Upper lobe of left lung (tissue), 6 donors: Measurements from ENCODE around the gene PTPRM. TPM values are rescaled to one million over a fixed set of nuclear protein-coding genes. Genes with fewer than 3 reads are reported as not detected.

ENCODE experiments used
- ATAC-seq, 2 donors: fragments of 200-7000 bp; cut with Tn5 transposase; one replicate each; pipeline ENCODE4 v1.9.1; 2022; ENCODE audit warnings: mild to moderate bottlenecking in 2 of 2, moderate library complexity in 2 of 2; ENCODE audit not compliant: low FRiP score in 2 of 2
- DNase-seq, 2 donors: peaks; one replicate each; pipeline ENCODE4 v3.0.0-alpha.2; 2019 to 2020
- H3K27ac ChIP-seq, 4 donors: fragments of 200-600 bp; sonication (generic); one replicate each; pipeline ENCODE4 v1.5.1; 2016 to 2019
- H3K27me3 ChIP-seq, 4 donors: fragments of 200-600 bp; sonication (generic); one replicate each; pipeline ENCODE4 v1.5.1; 2017 to 2019
- H3K36me3 ChIP-seq, 4 donors: fragments of 200-600 bp; sonication (generic); one replicate each; pipeline ENCODE4 v1.5.1; 2016 to 2019
- H3K4me1 ChIP-seq, 4 donors: fragments of 200-600 bp; sonication (generic); one replicate each; pipeline ENCODE4 v1.5.1; 2018 to 2019
- H3K4me3 ChIP-seq, 4 donors: fragments of 200-600 bp; sonication (generic); one replicate each; pipeline ENCODE4 v1.5.1; 2017 to 2019; ENCODE audit warnings: mild to moderate bottlenecking in 2 of 4, moderate library complexity in 1 of 4
- H3K9me3 ChIP-seq, 4 donors: fragments of 200-600 bp; sonication (generic); one replicate each; pipeline ENCODE4 v1.5.1; 2018 to 2019
- EP300 ChIP-seq, 4 donors: sonication (generic); formaldehyde crosslinking; IDR thresholded peaks; one replicate each; pipeline ENCODE4 v1.5.1; 2017; ENCODE audit warnings: antibody characterized with exemption in 4 of 4, control low read depth in 2 of 4
- POLR2A ChIP-seq, 4 donors: fragments of 450-650 bp; IDR thresholded peaks; one replicate each; pipeline ENCODE4 v1.5.1; 2016 to 2017; ENCODE audit warnings: antibody characterized with exemption in 4 of 4, mild to moderate bottlenecking in 2 of 4
- POLR2AphosphoS5 ChIP-seq, 2 donors: sonication (generic); formaldehyde crosslinking; IDR thresholded peaks; one replicate each; pipeline ENCODE4 v1.5.1; 2017; ENCODE audit warnings: antibody characterized with exemption in 2 of 2
- WGBS, 2 donors: methylation state at CpG; one replicate each; pipeline ENCODE4 v1.1.5; 2017 to 2018; 5-methylcytosine and 5-hydroxymethylcytosine counted together
- total RNA-seq, 6 donors: library from RNA; depleted of rRNA in 4 of 6; stranded (reverse); fragments of >200 nt in 4 of 6; gene quantifications; one replicate each; pipeline versions ENCODE4 v1.1.0 to v1.2.1, GENCODE V29; 2016 to 2021
- TF ChIP-seq, protein P1 (sequence below), 6 experiments: fragments of 450-650 bp in 4 of 6; fragments of 200-600 bp in 2 of 6; sonication (generic) in 2 of 6; IDR thresholded peaks; one replicate each; pipeline ENCODE4 v1.5.1; 2016 to 2019; ENCODE audit warnings: antibody characterized with exemption in 6 of 6
- donor health status: DM: no; HTN: no; CAD: no; lungs with moderate emphysema.
- donor health status: DM: no; HTN: yes; CAD: no; lungs with severe emphysema.

Gene PTPRM
- total RNA-seq, 6 donors from 2014 or later = 82.0 to 201 (median 154) TPM

DNA sequence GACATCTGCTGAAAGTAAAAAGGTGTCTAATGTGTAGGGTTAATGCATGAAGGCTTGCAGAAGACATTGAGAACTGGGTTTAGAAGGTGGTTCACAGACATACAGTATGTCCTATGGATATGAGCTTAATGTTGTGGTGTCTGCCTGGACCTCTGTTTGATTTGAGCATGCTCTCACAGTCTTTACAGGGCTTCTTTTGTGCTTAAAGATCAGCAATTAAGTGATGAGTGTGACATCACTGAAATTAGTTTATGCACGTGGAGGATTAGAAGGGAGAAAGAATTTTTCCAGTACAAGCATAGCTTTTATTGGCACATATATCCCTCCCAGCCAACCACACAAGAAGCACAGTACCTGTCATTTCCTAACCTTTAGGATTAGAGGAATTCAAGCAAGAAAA is 674.6 kb downstream of the PTPRM start:
- no peak for DNase-seq
- H3K4me3 ChIP-seq = no peak overlapping the region
- peaks cover 0 to 14% (median 0%) of the 10 kb centered on the region in 4 donors for H3K36me3 ChIP-seq
- ATAC-seq = no peak
- no peaks in the 10 kb centered on the region for H3K4me1 ChIP-seq
- 60 to 94% methylated on average over 1 of the region's 1 CpG for WGBS, 2 donors
- no peaks in the 10 kb centered on the region for H3K27me3 ChIP-seq
- TF ChIP-seq POLR2A (IDR thresholded peaks at IDR 0.05) (no peak), POLR2AphosphoS5 (IDR thresholded peaks at IDR 0.05) (no peak), EP300 (IDR thresholded peaks at IDR 0.05) (no peak)
- TF ChIP-seq, protein P1, sequence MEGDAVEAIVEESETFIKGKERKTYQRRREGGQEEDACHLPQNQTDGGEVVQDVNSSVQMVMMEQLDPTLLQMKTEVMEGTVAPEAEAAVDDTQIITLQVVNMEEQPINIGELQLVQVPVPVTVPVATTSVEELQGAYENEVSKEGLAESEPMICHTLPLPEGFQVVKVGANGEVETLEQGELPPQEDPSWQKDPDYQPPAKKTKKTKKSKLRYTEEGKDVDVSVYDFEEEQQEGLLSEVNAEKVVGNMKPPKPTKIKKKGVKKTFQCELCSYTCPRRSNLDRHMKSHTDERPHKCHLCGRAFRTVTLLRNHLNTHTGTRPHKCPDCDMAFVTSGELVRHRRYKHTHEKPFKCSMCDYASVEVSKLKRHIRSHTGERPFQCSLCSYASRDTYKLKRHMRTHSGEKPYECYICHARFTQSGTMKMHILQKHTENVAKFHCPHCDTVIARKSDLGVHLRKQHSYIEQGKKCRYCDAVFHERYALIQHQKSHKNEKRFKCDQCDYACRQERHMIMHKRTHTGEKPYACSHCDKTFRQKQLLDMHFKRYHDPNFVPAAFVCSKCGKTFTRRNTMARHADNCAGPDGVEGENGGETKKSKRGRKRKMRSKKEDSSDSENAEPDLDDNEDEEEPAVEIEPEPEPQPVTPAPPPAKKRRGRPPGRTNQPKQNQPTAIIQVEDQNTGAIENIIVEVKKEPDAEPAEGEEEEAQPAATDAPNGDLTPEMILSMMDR (IDR thresholded peaks at IDR 0.05) = no peak
- H3K27ac ChIP-seq = no peak overlapping the region
- no peaks in the 10 kb centered on the region for H3K9me3 ChIP-seq

DNA sequence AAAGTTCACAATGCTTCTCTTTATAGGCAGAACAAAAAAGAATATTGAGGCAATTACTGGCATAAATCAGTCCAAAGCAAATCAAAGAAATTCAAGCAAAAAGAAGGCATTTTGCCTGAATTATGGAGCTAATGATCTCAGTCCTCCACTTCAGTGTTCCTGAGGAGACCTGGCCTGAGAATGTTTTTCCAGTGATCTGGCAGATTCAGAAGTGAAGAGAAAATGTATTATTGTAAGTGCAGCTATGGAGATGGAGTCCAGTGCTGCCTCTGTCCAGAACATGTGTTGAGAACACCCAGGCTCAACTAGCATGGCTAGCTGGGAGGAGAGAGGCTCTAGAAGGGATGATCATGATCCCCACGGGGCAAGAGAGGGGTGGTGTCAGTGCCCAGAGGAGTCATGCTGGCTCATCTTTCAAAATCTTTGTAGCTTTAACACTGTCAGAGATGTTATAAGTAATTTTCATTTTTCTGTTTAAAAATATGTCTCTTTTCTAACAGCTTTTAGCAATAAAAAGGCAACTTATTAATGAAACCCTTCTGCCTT is 675.1 kb downstream of the PTPRM start:
- Histone ChIP-seq H3K27ac (no peak overlapping the region), H3K9me3 (no peaks in the 10 kb centered on the region), H3K4me3 (no peak overlapping the region), H3K36me3 (peaks cover 0 to 14% (median 0%) of the 10 kb centered on the region in 4 donors), H3K27me3 (no peaks in the 10 kb centered on the region), H3K4me1 (no peaks in the 10 kb centered on the region)
- ATAC-seq = no peak
- TF ChIP-seq POLR2AphosphoS5 (IDR thresholded peaks at IDR 0.05) = no peak
- TF ChIP-seq, protein P1 (IDR thresholded peaks at IDR 0.05) = no peak
- no peak for TF ChIP-seq POLR2A (IDR thresholded peaks at IDR 0.05)
- TF ChIP-seq EP300 (IDR thresholded peaks at IDR 0.05) = no peak
- 64% methylated on average over 1 of the region's 1 CpG; no CpG with 5 or more reads in 1 of the 2 donors for WGBS, 2 donors
- DNase-seq = no peak

- no peak for ATAC-seq
- no peak overlapping the region for H3K27ac ChIP-seq
- H3K27me3 ChIP-seq = no peaks in the 10 kb centered on the region
- H3K4me1 ChIP-seq = no peaks in the 10 kb centered on the region
- WGBS, 2 donors = 78 to 87% methylated on average over 6 of the region's 6 CpGs
- no peak overlapping the region for H3K4me3 ChIP-seq
- H3K9me3 ChIP-seq = no peaks in the 10 kb centered on the region
- H3K36me3 ChIP-seq = peaks cover 0 to 21% (median 0%) of the 10 kb centered on the region in 4 donors
- TF ChIP-seq POLR2A (IDR thresholded peaks at IDR 0.05) (no peak), POLR2AphosphoS5 (IDR thresholded peaks at IDR 0.05) (no peak), EP300 (IDR thresholded peaks at IDR 0.05) (no peak)
- TF ChIP-seq, protein P1 (IDR thresholded peaks at IDR 0.05) = no peak
- no peak for DNase-seq
These were observed 680.6 kb downstream of the PTPRM start for GRCh38 chr18:8247700-8248099.

- H3K9me3 ChIP-seq = no peaks in the 10 kb centered on the region
- no peaks in the 10 kb centered on the region for H3K4me1 ChIP-seq
- DNase-seq (no peak), ATAC-seq (no peak)
- no peak overlapping the region for H3K4me3 ChIP-seq
- no peak overlapping the region for H3K27ac ChIP-seq
- peaks cover 0 to 29% (median 0%) of the 10 kb centered on the region in 4 donors for H3K36me3 ChIP-seq
- WGBS, 2 donors = 86 to 89% methylated on average over 4 of the region's 4 CpGs
- no peaks in the 10 kb centered on the region for H3K27me3 ChIP-seq
- TF ChIP-seq POLR2AphosphoS5 (IDR thresholded peaks at IDR 0.05) = no peak
- TF ChIP-seq, protein P1 (IDR thresholded peaks at IDR 0.05) = no peak
- TF ChIP-seq POLR2A (IDR thresholded peaks at IDR 0.05) = no peak
- no peak for TF ChIP-seq EP300 (IDR thresholded peaks at IDR 0.05)
These were observed 681.5 kb downstream of the PTPRM start for GRCh38 chr18:8248576-8248975.

GRCh38 chr18:8249811-8250210 is 682.7 kb downstream of the PTPRM start:
- Histone ChIP-seq H3K27me3 (no peaks in the 10 kb centered on the region), H3K36me3 (peaks cover 0 to 29% (median 0%) of the 10 kb centered on the region in 4 donors), H3K4me1 (no peaks in the 10 kb centered on the region), H3K4me3 (no peak overlapping the region), H3K27ac (no peak overlapping the region), H3K9me3 (no peaks in the 10 kb centered on the region)
- no peak for DNase-seq
- ATAC-seq = no peak
- no peak for TF ChIP-seq POLR2AphosphoS5 (IDR thresholded peaks at IDR 0.05)
- 81 to 90% methylated on average over 2 of the region's 2 CpGs for WGBS, 2 donors
